ENCODE data around the gene SKIL. TPM values are rescaled to one million over a fixed set of nuclear protein-coding genes. Genes with fewer than 3 reads are reported as not detected.

The SKIL gene
- total RNA-seq, 4 donors from 2014 or later, result 44.1 to 75.4 (median 58.9) TPM

DNA sequence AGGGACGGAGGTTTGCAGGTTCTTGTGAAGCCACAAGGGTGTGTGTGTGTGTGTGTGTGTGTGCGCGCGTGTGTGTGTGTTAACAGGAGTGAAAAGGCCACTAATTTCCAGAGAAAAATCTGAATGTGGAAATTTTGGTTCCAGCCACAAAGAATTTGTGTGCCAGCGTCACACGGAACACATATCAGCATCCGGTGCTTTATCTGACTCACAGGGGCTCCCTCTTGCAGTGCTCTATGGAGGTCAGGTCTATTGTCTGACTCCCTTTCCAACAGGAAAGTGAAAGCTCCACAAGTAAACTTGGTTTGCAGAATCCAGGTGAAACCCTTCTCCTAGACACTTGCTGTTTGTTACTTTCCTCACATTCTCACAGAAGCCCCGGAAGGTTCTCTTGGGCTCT is 67.4 kb downstream of the SKIL start:
- no peak for TF ChIP-seq POLR2A (IDR thresholded peaks at IDR 0.05)
- TF ChIP-seq, protein P1, sequence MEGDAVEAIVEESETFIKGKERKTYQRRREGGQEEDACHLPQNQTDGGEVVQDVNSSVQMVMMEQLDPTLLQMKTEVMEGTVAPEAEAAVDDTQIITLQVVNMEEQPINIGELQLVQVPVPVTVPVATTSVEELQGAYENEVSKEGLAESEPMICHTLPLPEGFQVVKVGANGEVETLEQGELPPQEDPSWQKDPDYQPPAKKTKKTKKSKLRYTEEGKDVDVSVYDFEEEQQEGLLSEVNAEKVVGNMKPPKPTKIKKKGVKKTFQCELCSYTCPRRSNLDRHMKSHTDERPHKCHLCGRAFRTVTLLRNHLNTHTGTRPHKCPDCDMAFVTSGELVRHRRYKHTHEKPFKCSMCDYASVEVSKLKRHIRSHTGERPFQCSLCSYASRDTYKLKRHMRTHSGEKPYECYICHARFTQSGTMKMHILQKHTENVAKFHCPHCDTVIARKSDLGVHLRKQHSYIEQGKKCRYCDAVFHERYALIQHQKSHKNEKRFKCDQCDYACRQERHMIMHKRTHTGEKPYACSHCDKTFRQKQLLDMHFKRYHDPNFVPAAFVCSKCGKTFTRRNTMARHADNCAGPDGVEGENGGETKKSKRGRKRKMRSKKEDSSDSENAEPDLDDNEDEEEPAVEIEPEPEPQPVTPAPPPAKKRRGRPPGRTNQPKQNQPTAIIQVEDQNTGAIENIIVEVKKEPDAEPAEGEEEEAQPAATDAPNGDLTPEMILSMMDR (IDR thresholded peaks at IDR 0.05), result no peak
- WGBS, 2 donors, result 80 to 85% methylated on average over 8 of the region's 8 CpGs
- DNase-seq, result no peak
- no peaks in the 10 kb centered on the region for H3K4me1 ChIP-seq
- H3K27ac ChIP-seq, result no peak overlapping the region
- H3K9me3 ChIP-seq, result no peaks in the 10 kb centered on the region
- no peaks in the 10 kb centered on the region for H3K27me3 ChIP-seq
- intact Hi-C loops (cut with DNase I), result no loop called here
- H3K4me3 ChIP-seq (replicated peaks in 1 of 3), result no peak overlapping the region
- H3K36me3 ChIP-seq, result no peaks in the 10 kb centered on the region

GRCh38 chr3:170425491-170426239 is 68.2 kb downstream of the SKIL start:
- DNase-seq, result no peak
- Histone ChIP-seq H3K27ac (no peak overlapping the region), H3K4me3 (replicated peaks in 1 of 3) (no peak overlapping the region)

DNA sequence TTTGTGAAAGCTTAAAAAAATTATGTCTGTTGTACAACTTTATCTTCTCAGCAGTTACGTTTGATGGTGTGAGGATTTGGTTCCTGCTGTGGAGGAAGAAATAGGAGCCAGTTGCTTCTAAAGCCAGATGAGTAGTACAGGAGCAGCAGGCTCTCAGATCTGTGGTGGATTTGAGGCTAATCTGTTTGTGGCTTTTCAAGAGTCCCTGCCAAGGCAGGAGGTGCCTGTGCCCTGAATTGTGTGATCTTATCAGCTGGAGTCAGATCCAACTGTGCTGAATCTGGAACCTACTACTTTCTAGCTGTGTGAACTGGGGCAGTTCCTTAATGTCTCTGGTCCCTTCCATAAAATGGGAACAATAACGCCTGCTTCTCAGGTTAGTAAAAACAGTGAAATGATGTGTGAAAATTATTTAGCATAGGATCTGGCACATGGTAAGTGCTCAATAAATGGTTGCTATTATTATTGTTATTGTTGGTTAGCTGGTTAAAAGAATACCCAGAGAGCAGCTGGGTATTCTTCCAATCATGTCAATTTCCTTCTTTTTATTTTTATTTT is 68.8 kb downstream of the SKIL start:
- Histone ChIP-seq H3K27me3 (no peaks in the 10 kb centered on the region), H3K9me3 (no peaks in the 10 kb centered on the region), H3K36me3 (no peaks in the 10 kb centered on the region), H3K4me3 (replicated peaks in 1 of 3) (no peak overlapping the region), H3K4me1 (no peaks in the 10 kb centered on the region), H3K27ac (no peak overlapping the region)
- TF ChIP-seq POLR2A (IDR thresholded peaks at IDR 0.05), result no peak
- TF ChIP-seq, protein P1 (IDR thresholded peaks at IDR 0.05), result no peak
- 94 to 95% methylated on average over 2 of the region's 2 CpGs for WGBS, 2 donors
- intact Hi-C loops (cut with DNase I), result no loop called here
- no peak for DNase-seq

More at GRCh38 chr3:170425491-170426239, 68.2 kb downstream of the SKIL start:
- H3K36me3 ChIP-seq, result no peaks in the 10 kb centered on the region
- TF ChIP-seq POLR2A (IDR thresholded peaks at IDR 0.05), result no peak
- TF ChIP-seq, protein P1 (IDR thresholded peaks at IDR 0.05), result no peak
- H3K4me1 ChIP-seq, result no peaks in the 10 kb centered on the region
- intact Hi-C loops (cut with DNase I), result no loop called here
- no peaks in the 10 kb centered on the region for H3K9me3 ChIP-seq
- 62 to 73% methylated on average over 11 of the region's 11 CpGs for WGBS, 2 donors
- H3K27me3 ChIP-seq, result no peaks in the 10 kb centered on the region

DNA sequence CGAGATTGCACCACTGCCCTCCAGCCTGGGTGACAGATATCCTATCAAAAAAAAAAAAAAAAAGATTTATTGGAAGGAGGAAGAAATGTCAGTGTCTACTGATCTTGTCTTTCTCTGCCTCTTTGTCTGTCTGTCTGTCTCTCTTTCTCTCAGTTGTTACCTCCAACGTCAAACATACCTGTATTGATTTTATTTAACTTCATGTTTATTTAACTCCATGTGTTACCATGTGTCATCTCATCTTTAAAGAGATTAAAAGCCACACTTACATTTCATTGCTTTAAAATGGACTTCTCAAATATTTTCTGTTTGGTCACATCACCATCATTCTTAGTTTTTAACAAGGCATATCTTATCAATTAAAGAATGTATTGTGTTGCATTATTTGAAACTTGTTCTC is 70.6 kb downstream of the SKIL start:
- no peak for DNase-seq
- no peaks in the 10 kb centered on the region for H3K9me3 ChIP-seq
- no peak for TF ChIP-seq POLR2A (IDR thresholded peaks at IDR 0.05)
- TF ChIP-seq, protein P1 (IDR thresholded peaks at IDR 0.05), result no peak
- H3K36me3 ChIP-seq, result no peaks in the 10 kb centered on the region
- H3K4me1 ChIP-seq, result no peaks in the 10 kb centered on the region
- no peaks in the 10 kb centered on the region for H3K27me3 ChIP-seq
- intact Hi-C loops (cut with DNase I), result no loop called here
- no peak overlapping the region for H3K27ac ChIP-seq
- 81 to 86% methylated on average over 2 of the region's 2 CpGs for WGBS, 2 donors
- no peak overlapping the region for H3K4me3 ChIP-seq (replicated peaks in 1 of 3)

DNA sequence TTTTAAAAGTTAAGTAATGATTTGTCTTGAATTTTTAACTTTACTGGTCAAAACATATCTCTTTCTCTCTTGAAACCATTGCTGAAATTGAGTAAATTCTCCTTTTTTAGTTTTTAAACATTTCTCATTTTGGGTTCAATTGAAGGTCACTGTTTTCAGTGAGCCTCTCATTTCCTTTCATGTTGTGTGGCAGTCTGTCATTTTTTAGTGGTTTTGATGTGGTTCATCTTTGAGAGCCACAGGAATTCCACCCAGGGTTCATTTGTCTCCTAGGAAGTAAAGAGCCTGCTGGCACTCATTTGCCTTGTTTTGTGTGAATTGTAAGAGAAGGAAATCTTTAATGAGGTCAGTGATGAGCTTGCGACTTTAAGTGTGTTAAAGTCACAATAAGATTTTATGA is 71.5 kb downstream of the SKIL start:
- Histone ChIP-seq H3K27ac (no peak overlapping the region), H3K27me3 (no peaks in the 10 kb centered on the region), H3K4me1 (no peaks in the 10 kb centered on the region), H3K4me3 (replicated peaks in 1 of 3) (no peak overlapping the region), H3K36me3 (no peaks in the 10 kb centered on the region), H3K9me3 (no peaks in the 10 kb centered on the region)
- intact Hi-C loops (cut with DNase I), result no loop called here
- DNase-seq, result no peak
- TF ChIP-seq POLR2A (IDR thresholded peaks at IDR 0.05), result no peak
- TF ChIP-seq, protein P1 (IDR thresholded peaks at IDR 0.05), result no peak
- WGBS, 2 donors, result 89 to 92% methylated on average over 1 of the region's 1 CpG

Measured in thyroid gland (tissue), 4 donors.